Adrenal gland (tissue), 12 donors: ENCODE measurements around the gene MYO9B. TPM values are rescaled to one million over a fixed set of nuclear protein-coding genes. Genes with fewer than 3 reads are reported as not detected.
A peak's percentile ranks its signal among the peaks of the same experiment; 100 is the strongest.

Experiments used
- DNase-seq, 7 donors: peaks; one replicate each; pipeline ENCODE4 v3.0.0-alpha.2; 2019 to 2020
- H3K27ac ChIP-seq, 5 donors: fragments of 200-600 bp; sonication (generic) in 4 of 5; 1 replicate in 3 of 5; 2 replicates in 2 of 5; pipeline versions ENCODE4 v1.5.1 to v1.8.0; 2016 to 2020; ENCODE audit warnings: mild to moderate bottlenecking in 1 of 5
- H3K27me3 ChIP-seq: fragments of 200-600 bp; 2 replicates; pipeline ENCODE4 v1.8.0; 2021
- H3K36me3 ChIP-seq, 2 donors: fragments of 200-600 bp; replicated peaks in 1 of 2; 1 replicate in 1 of 2; 2 replicates in 1 of 2; pipeline versions ENCODE4 v1.5.1 to v1.8.0; 2018 to 2022
- H3K4me1 ChIP-seq, 2 donors: fragments of 200-600 bp; replicated peaks in 1 of 2; 1 replicate in 1 of 2; 2 replicates in 1 of 2; pipeline versions ENCODE4 v1.5.1 to v1.8.0; 2018 to 2021
- H3K4me3 ChIP-seq, 4 donors: fragments of 200-600 bp; sonication (generic) in 3 of 4; one replicate each; pipeline ENCODE4 v1.5.1; 2016 to 2018
- H3K9me3 ChIP-seq, 3 donors: fragments of 200-600 bp; sonication (generic) in 1 of 3; replicated peaks in 1 of 3; 1 replicate in 2 of 3; 2 replicates in 1 of 3; pipeline versions ENCODE4 v1.5.1 to v1.8.0; 2016 to 2021
- CTCF ChIP-seq, 6 experiments: fragments of 450-650 bp in 4 of 6; fragments of 200-600 bp in 2 of 6; sonication (generic) in 1 of 6; IDR thresholded peaks; 1 replicate in 5 of 6; 2 replicates in 1 of 6; pipeline versions ENCODE4 v1.5.1 to v1.8.0; 2016 to 2021; ENCODE audit warnings: antibody characterized with exemption in 6 of 6, mild to moderate bottlenecking in 2 of 6, moderate library complexity in 1 of 6
- POLR2A ChIP-seq, 2 donors: fragments of 450-650 bp; IDR thresholded peaks; one replicate each; pipeline ENCODE4 v1.6.1; 2017; ENCODE audit warnings: antibody characterized with exemption in 2 of 2, mild to moderate bottlenecking in 2 of 2, moderate library complexity in 1 of 2
- WGBS, 4 donors: extraction: QIAGEN DNeasy Blood & Tissue Kit in 2 of 4; methylation state at CpG; one replicate each; pipeline versions ENCODE4 v1.1.5 to v1.1.7; 2013 to 2017; 5-methylcytosine and 5-hydroxymethylcytosine counted together
- intact Hi-C, 2 donors: fragments of 100-400 bp; cut with DNase I; formaldehyde crosslinking; loops; one replicate each; pipeline versions ENCODE4 v1.14.1 to v1.15.0; 2022 to 2023
- polyA plus RNA-seq, 3 donors: library from polyadenylated mRNA; stranded (reverse); fragments of 200-250 nt in 2 of 3; fragments of 350-450 nt in 1 of 3; fragmentation: Illumina TruSeq in 1 of 3; extraction: RNeasy Lipid Tissue Mini Kit (QIAGEN cat#74804) in 1 of 3; gene quantifications; one replicate each; pipeline ENCODE4 v1.2.3, GENCODE V29; 2013 to 2014
- total RNA-seq, 9 donors: library from RNA; depleted of rRNA in 4 of 9; stranded (reverse); fragments of >200 nt in 4 of 9; fragments of 120-200 nt in 1 of 9; fragmentation: NEBNext Ultra II Directional in 1 of 9; extraction: Animal tissue kit (Norgen Biotek cat#: 25700) in 1 of 9; gene quantifications; one replicate each; pipeline versions ENCODE4 v1.1.0 to v1.2.4, GENCODE V29; 2013 to 2023
- donor health status: healthy with polysubstance abuse.
- donor health status: Bipolar disorder and iron deficiency.
- donor health status: DM: yes; HTN: yes; CAD: no.
- donor health status: DM: no; HTN: no; CAD: no.
- donor health status: DM: no; HTN: no; CAD: no.
- donor health status: DM: yes; HTN: yes; CAD: no.

Gene MYO9B
- total and polyA plus RNA-seq, 12 donors: 23.6 to 236 (median 86.3) TPM

- Histone ChIP-seq H3K9me3 (no peaks in the 10 kb centered on the region), H3K27me3 (no peaks in the 10 kb centered on the region), H3K27ac (no peak overlapping the region), H3K36me3 (peaks cover 0 to 79% of the 10 kb centered on the region in 2 donors), H3K4me1 (no peaks in the 10 kb centered on the region), H3K4me3 (no peak overlapping the region)
- 86 to 94% (median 91%) methylated on average over 17 of the region's 17 CpGs for WGBS, 4 donors
- TF ChIP-seq POLR2A (IDR thresholded peaks at IDR 0.05): no peak
- no peak for TF ChIP-seq CTCF (IDR thresholded peaks at IDR 0.05)
- intact Hi-C loops: loop anchor here in 1 of 2 donors (10.0 kb wide), 1 partner anchor 82 kb away; the partner anchor contains the start of gene ANKLE1
- DNase-seq: no peak
These were observed 127.1 kb downstream of the MYO9B start for GRCh38 chr19:17202713-17203112.

GRCh38 chr19:17205237-17206140 is 129.9 kb downstream of the MYO9B start:
- intact Hi-C loops: loop anchor here (2.0 to 10.0 kb wide), 2 partner anchors 77 to 79 kb away; partner anchors contain the start of gene ANKLE1 (in 1 of the 2)
- peak; percentile 63 to 89 (median 79) for DNase-seq
- WGBS, 4 donors: 37 to 84% (median 76%) methylated on average over 7 to 27 of the region's 27 CpGs
- Histone ChIP-seq H3K27me3 (no peaks in the 10 kb centered on the region), H3K9me3 (no peaks in the 10 kb centered on the region), H3K4me1 (no peaks in the 10 kb centered on the region), H3K36me3 (peaks cover 0 to 74% of the 10 kb centered on the region in 2 donors), H3K27ac (no peak overlapping the region), H3K4me3 (no peak overlapping the region)
- TF ChIP-seq CTCF (IDR thresholded peaks at IDR 0.05) (peak; percentile 65 to 86 (median 68)), POLR2A (IDR thresholded peaks at IDR 0.05) (no peak)

- TF ChIP-seq CTCF (IDR thresholded peaks at IDR 0.05) (no peak), POLR2A (IDR thresholded peaks at IDR 0.05) (no peak)
- DNase-seq: no peak
- Histone ChIP-seq H3K27ac (no peak overlapping the region), H3K27me3 (no peaks in the 10 kb centered on the region), H3K4me3 (no peak overlapping the region), H3K36me3 (peaks cover 0 to 72% of the 10 kb centered on the region in 2 donors), H3K9me3 (no peaks in the 10 kb centered on the region), H3K4me1 (no peaks in the 10 kb centered on the region)
- WGBS, 4 donors: 93 to 96% (median 94%) methylated on average over 15 to 25 of the region's 25 CpGs
- intact Hi-C loops: loop anchor here in 1 of 2 donors (10.0 kb wide), 1 partner anchor 78 kb away; the partner anchor contains the start of gene ANKLE1
These were observed 131.4 kb downstream of the MYO9B start for GRCh38 chr19:17206736-17207581.
